ENCODE measurements around the gene CPNE7. TPM values are rescaled to one million over a fixed set of nuclear protein-coding genes. Genes with fewer than 3 reads are reported as not detected.

CPNE7 gene
- total and polyA plus RNA-seq, 2 of the 8 experiments (the other 6 are each of a cell fraction or from before 2014, with no cell fraction given): 10.0 to 23.7 TPM

- TF ChIP-seq GABPA (IDR thresholded peaks at IDR 0.05; ENCODE audit: borderline replicate concordance, insufficient read depth, low read length) (no peak), POU5F1 (IDR thresholded peaks at IDR 0.05; ENCODE audit: low read depth, low read length) (no peak), BACH1 (IDR thresholded peaks at IDR 0.05; ENCODE audit: low read length) (no peak), PHF8 (conservative IDR thresholded peaks at IDR 0.05; ENCODE audit: low read depth, low read length) (no peak)
Observed at GRCh38 chr16:89540557-89540956, 35.0 kb upstream of the CPNE7 start (continued).

All from H1 (cell line).